AG08395 (cell line): ENCODE results near the gene ABCB4.
"Not testable (repeated sequence)": the region's sequence is repeated elsewhere in the genome, so short reads cannot be mapped to it uniquely, and the experiment has no call there.

Experiments used
- DNase-seq: peaks from one replicate; pipeline ENCODE4 v3.0.0; 2012; ENCODE audit warnings: mixed read lengths, low spot score

The ABCB4 gene

GRCh38 chr7:87474533-87475358 is 734 bp downstream of the ABCB4 start:
- peak; percentile 67 for DNase-seq

DNA sequence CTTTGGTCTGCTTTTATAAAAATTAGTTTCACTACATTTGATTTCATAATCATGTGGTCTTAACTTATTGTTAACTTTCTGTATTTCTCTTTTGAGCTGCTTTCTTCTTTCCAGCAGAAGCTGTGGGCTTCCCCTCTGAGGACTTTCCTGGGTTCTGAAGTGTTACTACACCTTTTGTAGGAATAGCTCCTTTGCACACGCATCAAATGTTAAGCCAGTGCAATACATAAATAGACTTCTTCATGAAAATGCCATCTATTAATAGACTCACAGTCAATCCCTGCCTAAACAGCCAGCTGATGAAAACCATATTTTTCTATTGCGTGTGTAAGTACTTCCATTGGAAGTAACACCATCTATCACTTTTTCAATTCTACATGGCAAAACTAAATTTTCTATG is 1.5 kb downstream of the ABCB4 start:
- no peak for DNase-seq

GRCh38 chr7:87473192-87473591 is 2.3 kb downstream of the ABCB4 start:
- no peak for DNase-seq

DNA sequence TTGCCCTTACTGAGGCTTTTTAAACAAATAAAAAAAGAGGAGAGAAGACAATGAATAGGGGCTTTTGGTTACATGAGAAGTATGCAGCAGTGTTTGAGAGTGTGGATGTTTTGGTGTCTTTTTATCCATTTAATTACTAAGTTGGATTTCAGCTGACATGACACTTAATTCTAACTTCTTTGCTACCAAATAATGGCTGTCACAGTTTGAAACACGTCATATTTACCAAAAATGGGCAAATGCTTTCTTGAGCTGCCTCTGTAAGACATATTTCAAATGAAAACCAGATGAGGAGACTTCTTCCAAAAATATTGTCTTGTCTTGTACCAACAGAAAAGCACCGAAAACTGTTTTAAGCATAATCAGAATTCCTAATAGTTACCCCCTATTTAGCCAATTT is 4.0 kb downstream of the ABCB4 start:
- DNase-seq, result no peak

DNA sequence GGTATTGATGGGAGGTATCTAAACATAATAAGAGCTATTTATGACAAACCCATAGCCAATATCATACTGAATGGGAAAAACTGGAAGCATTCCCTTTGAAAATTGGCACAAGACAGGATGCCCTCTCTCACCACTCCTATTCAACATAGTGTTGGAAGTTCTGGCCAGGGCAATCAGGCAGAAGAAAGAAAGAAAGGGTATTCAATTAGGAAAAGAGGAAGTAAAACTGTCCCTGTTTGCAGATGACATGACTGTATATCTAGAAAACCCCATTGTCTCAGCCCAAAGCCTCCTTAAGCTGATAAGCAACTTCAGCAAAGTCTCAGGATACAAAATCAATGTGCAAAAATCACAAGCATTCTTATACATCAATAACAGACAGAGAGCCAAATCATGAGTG is 6.3 kb downstream of the ABCB4 start:
- DNase-seq, result not testable (repeated sequence)

DNA sequence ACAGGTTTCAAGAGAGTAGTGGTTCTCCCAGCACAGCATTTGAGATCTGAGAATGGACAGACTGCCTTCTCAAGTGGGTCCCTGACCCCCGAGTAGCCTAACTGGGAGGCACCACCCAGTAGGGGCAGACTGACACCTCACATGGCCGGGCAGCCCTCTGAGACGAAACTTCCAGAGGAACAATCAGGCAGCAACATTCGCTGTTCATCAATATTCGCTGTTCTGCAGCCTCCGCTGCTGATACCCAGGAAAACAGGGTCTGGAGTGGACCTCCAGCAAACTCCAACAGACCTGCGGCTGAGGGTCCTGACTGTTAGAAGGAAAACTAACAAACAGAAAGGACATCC is 10.0 kb downstream of the ABCB4 start:
- not testable (repeated sequence) for DNase-seq

- not testable (repeated sequence) for DNase-seq
Observed at GRCh38 chr7:87464830-87465533, 10.5 kb downstream of the ABCB4 start.

DNA sequence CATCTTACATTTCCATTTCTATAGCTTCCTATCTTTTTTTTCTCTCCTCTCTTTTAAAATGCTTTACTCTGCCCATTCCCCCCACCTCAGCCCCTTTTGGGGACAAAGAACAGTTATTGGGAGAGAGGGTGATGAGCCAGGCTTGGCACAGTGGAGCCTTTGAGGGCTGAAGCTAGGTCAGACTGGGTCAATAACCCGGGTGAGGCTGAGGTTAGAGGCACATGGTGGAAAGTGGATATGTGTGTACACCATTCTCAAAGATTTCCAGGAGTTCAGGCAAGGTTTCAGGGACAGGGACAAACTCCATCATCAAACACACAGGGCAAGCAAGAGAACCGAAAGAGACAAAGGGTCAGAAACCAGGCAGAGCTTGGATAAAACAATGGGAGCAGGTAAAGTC is 11.5 kb downstream of the ABCB4 start:
- DNase-seq, result no peak

DNA sequence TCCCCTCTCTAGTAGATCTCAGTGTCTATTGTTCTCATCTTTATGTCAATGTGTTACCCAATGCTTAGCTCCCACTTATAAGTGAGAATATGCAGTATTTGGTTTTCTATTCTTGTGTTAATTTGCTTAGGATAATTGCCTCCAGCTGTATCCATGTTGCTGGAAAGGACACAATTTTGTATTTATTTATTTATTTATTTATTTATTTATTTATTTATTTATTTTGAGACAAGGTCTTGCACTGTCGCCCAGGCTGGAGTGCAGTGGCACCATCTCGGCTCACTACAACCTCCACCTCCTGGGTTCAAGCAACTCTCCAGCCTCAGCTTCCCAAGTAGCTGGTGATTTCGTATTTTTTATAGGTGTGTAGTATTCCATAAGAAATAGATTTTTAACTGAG is 15.0 kb downstream of the ABCB4 start:
- DNase-seq, result not testable (repeated sequence)

DNA sequence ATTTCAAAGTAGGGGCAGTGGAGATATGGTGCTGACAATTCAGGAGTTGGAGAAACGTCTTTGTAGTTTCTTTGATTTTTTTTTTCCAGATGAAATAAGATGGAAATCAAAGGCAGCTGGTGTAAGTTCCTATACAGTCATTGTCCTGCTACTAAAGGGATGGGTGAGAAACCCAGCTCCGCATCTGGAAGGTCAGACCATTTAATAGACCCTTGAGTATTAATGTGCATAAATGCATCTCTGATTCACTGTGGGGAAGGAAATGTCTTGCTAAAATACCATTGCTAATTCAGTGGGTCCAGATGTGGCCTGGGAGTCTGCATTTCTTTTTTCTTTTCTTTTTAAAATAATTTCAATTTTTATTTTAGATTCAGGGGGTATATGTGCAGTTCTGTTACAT is 15.5 kb downstream of the ABCB4 start:
- no peak for DNase-seq

DNA sequence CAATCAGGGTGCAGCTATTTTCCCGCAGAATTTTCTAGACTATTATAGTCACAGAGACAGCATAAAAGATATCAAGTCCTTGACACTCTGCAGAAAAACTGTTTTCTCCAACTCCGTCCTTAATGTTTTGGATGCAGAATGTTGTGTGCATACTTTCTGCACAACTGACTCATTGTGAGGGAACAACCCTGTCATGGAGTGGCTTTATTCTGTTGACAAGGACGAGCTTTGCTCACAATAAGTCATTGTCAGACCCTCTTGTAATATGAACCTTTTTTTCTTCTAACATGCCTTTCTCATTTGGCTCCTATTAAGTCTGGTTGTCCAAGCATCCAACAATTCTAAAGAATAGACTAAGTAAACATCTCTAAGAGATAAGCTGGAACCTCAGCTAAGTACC is 17.3 kb downstream of the ABCB4 start:
- DNase-seq, result no peak

- no peak for DNase-seq
Observed at GRCh38 chr7:87456247-87456646, 19.2 kb downstream of the ABCB4 start.

- DNase-seq, result no peak
Observed at GRCh38 chr7:87452279-87452678, 23.2 kb downstream of the ABCB4 start.

- no peak for DNase-seq
Observed at GRCh38 chr7:87451187-87451586, 24.3 kb downstream of the ABCB4 start.

DNA sequence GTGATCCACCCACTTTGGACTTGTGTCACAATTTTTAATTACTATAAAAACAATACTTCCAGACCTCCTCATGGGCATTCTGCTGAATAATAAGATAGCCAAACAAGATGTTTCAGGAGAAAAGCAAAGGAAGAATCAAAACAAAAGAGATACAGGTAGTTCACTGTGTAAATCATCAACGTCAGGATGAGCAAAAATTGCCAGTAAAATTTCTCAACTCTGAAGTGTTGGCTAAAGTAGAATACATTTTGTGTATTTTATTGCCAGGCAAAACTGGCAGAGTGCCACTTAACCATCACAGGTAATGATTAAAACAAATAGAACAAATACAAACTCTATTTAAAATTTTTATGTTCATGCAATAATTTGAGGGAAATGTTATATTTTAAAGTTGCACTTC is 24.8 kb downstream of the ABCB4 start:
- no peak for DNase-seq

- no peak for DNase-seq
Observed at GRCh38 chr7:87448388-87448787, 27.1 kb downstream of the ABCB4 start.

DNA sequence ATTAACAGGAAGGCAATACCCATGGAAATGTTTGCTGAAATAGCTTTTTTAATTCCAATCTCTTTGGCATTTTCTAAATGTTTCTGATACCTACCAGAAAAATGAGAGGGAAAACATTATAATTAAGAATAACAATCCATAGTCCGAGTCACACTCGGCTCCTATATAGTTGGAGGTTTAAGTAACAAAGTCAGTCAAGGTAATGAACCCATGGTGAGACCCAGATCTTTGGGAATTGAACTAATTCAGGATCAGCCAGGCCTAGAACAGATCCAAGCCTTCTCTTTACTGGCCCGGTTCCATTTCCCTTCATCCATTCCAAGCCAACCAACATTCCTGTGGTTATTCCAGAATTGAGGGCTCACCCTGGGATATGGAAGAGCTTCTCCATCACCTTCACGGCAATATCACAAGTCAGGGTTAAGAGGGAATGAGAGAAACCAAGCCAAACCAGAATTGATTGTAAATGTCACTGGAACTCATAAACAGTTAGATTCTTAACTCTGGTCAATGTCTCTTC is 28.3 kb downstream of the ABCB4 start:
- DNase-seq, result peak; percentile 18

DNA sequence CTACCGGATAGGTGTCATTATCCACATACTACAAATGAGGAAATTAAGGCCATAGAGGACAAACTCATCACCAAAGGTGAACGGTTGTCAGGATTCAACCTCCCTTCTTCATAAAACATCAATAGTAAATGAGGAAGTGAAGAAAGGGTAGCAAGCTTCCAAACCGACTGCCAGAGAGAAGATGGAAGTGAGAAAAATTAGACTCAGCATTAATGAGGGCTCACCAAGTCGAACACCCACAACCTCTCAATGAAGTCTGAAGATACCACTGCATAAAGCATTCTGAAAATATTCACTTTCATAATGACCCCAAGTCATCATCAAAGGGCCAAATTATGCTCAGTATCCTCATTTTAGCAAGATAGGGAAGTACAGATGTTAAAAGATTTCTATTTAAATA is 29.6 kb downstream of the ABCB4 start:
- no peak for DNase-seq

DNA sequence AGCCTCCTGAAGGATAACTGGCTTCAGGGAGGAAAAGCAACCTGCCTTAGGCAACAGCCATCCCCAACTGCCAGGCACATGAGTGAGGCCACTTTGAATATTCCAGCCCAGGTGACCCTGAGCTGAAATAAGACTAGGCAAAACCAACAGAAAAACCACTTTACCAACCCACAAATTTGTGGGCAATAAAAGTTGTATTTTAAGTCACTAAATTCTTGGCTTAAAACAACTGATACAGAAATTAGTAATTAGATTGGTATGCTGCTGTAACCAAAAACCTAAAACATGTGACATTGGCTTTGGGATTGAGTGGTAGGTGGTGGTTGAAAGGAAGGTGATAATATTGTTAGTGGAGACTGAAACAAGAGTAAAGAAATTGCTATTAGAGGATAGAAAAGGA is 39.9 kb downstream of the ABCB4 start:
- peak; percentile 7 for DNase-seq

GRCh38 chr7:87432536-87432935 is 42.9 kb downstream of the ABCB4 start:
- no peak for DNase-seq

DNA sequence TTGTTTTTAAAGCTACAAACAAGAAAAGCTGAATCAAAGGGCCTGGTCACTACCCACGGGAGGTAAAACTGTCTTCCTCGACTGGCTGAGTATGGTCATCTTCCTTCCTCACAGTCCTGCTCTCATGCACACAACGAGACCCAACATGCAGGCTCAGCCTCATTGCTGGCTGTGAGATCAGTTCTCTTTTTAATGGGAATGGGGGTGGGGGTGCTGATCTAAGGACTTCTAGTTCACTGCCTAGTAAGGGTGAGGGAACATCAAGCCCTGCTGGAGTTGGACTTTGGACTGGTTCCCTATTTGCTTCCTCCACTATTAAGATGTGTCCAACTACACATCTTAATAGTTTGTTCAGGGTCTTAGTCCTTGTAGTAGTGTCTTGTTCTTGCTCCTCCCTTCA is 48.2 kb downstream of the ABCB4 start:
- DNase-seq, result no peak

DNA sequence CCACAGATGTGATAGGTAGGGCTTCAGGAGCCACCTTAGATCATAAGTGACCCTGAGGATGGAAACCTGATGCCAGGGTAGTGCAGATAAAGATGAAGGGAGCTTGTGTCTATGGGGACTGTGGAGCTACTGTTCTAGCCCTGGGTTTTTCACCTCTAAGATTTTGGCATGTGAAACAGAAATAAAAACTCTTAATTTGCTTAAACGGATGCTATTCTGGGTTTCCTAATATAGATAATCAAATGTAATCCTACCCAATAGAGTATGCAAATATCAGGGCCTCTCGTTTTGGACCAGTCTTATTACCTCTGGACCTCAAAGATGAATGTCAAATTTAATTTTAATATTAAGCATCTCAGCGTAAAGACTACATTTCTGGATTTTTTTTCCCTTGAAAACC is 49.3 kb downstream of the ABCB4 start:
- no peak for DNase-seq

GRCh38 chr7:87424075-87424474 is 51.4 kb downstream of the ABCB4 start:
- DNase-seq, result no peak

DNA sequence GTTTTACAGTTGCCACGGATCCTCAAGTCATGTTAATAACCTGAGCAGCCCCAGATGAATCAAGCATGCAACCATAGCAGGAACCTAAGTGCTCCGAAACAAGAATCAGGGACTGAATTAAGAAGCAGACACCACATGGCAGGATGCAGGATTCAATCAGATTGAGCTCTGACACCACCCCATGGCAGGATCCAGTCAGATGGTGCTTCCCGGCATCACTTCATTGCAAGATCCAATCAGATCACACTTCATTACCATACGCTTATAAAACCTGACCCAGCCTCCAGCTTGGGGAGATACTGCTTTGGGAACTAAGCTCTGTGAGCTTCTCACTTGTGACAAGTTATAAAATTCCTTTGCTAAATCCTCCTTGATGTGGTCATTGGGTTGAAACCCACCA is 55.3 kb downstream of the ABCB4 start:
- no peak for DNase-seq
